WTC11 (cell line): ENCODE data around the gene AKR1C8. TPM values are rescaled to one million over a fixed set of nuclear protein-coding genes. Genes with fewer than 3 reads are reported as not detected.
"Not testable (repeated sequence)": the region's sequence is repeated elsewhere in the genome, so short reads cannot be mapped to it uniquely, and the experiment has no call there.

Source experiments
- ATAC-seq: fragments of 200-7000 bp; cut with Tn5 transposase; 2 replicates; pipeline ENCODE4 v1.10.0; 2021; ENCODE audit warnings: mild to moderate bottlenecking, moderate library complexity
- CTCF ChIA-PET: fragments of 300-600 bp; sonication (Branson Sonifier 250); formaldehyde crosslinking; loops from one replicate; lab custom pipeline; 2021; ENCODE audit warnings: antibody characterized with exemption; lab: Charles Lee
- POLR2A ChIA-PET: fragments of 350-600 bp; sonication (Branson Sonifier 250); formaldehyde crosslinking; loops from one replicate; lab custom pipeline; 2021; ENCODE audit warnings: antibody characterized with exemption; lab: Charles Lee
- DNase-seq: peaks from one replicate; pipeline ENCODE4 v3.0.0; 2021; ENCODE audit warnings: low spot score
- H3K27ac Mint-ChIP-seq: 2 replicates; pipeline ENCODE4 v1.8.0; 2021; ENCODE audit warnings: mixed read lengths
- H3K27me3 Mint-ChIP-seq: 2 replicates; pipeline ENCODE4 v1.8.0; 2021; ENCODE audit warnings: low read depth, mild to moderate bottlenecking, moderate library complexity, mixed read lengths
- H3K36me3 Mint-ChIP-seq: 2 replicates; pipeline ENCODE4 v1.8.0; 2021; ENCODE audit warnings: mixed read lengths
- H3K4me1 Mint-ChIP-seq: 2 replicates; pipeline ENCODE4 v1.8.0; 2022; ENCODE audit warnings: mixed read lengths
- H3K4me3 Mint-ChIP-seq: 2 replicates; pipeline ENCODE4 v1.8.0; 2021; ENCODE audit warnings: mild to moderate bottlenecking, moderate library complexity, mixed read lengths
- H3K9me3 Mint-ChIP-seq: 2 replicates; pipeline ENCODE4 v1.8.0; 2021; ENCODE audit warnings: mixed read lengths
- CBFB ChIP-seq: sonication (generic); formaldehyde crosslinking; IDR thresholded peaks from 2 replicates; pipeline ENCODE4 v1.8.1; 2022; ENCODE audit warnings: mild to moderate bottlenecking, low read depth, missing genetic modification reagents
- E2F1 ChIP-seq: sonication (generic); formaldehyde crosslinking; IDR thresholded peaks from 2 replicates; pipeline ENCODE4 v1.8.0; 2022; ENCODE audit warnings: mild to moderate bottlenecking, missing genetic modification reagents
- E2F4 ChIP-seq: sonication (generic); formaldehyde crosslinking; IDR thresholded peaks from 2 replicates; pipeline ENCODE4 v1.8.1; 2022; ENCODE audit warnings: low read depth, mild to moderate bottlenecking, moderate library complexity, missing genetic modification reagents, borderline replicate concordance
- E2F5 ChIP-seq: sonication (generic); formaldehyde crosslinking; IDR thresholded peaks from 2 replicates; pipeline ENCODE4 v1.8.1; 2022; ENCODE audit warnings: mild to moderate bottlenecking, moderate library complexity, missing genetic modification reagents
- ELF4 ChIP-seq: sonication (generic); formaldehyde crosslinking; IDR thresholded peaks from 2 replicates; pipeline ENCODE4 v1.8.1; 2022; ENCODE audit warnings: low read depth, mild to moderate bottlenecking, moderate library complexity, missing genetic modification reagents
- FOXJ3 ChIP-seq: sonication (generic); formaldehyde crosslinking; IDR thresholded peaks from 2 replicates; pipeline ENCODE4 v1.9.0; 2021; ENCODE audit warnings: missing genetic modification reagents, mild to moderate bottlenecking, borderline replicate concordance
- GABPB1 ChIP-seq: sonication (generic); formaldehyde crosslinking; IDR thresholded peaks from 2 replicates; pipeline ENCODE4 v1.8.1; 2023; ENCODE audit warnings: mild to moderate bottlenecking, missing genetic modification reagents
- HMGA2 ChIP-seq: fragments of 250-450 bp; sonication (Bioruptor Pico); IDR thresholded peaks from 2 replicates; pipeline ENCODE4 v1.4.0; 2021; ENCODE audit warnings: mild to moderate bottlenecking, moderate library complexity
- KAT7 ChIP-seq: sonication (generic); formaldehyde crosslinking; IDR thresholded peaks from 2 replicates; pipeline ENCODE4 v1.8.1; 2023; ENCODE audit warnings: missing genetic modification reagents, mild to moderate bottlenecking, borderline replicate concordance
- MXD4 ChIP-seq: fragments of 250-450 bp; sonication (Bioruptor Pico); IDR thresholded peaks from 2 replicates; pipeline ENCODE4 v1.8.0; 2021; ENCODE audit warnings: mild to moderate bottlenecking, moderate library complexity, borderline replicate concordance
- NFYB ChIP-seq: sonication (generic); formaldehyde crosslinking; conservative IDR thresholded peaks from 2 replicates; pipeline ENCODE4 v1.8.0; 2022; ENCODE audit warnings: low read depth, missing genetic modification reagents
- OVOL2 ChIP-seq: fragments of 250-450 bp; sonication (Bioruptor Pico); IDR thresholded peaks from 2 replicates; pipeline ENCODE4 v1.9.0; 2021; ENCODE audit warnings: mild to moderate bottlenecking, borderline replicate concordance
- RORB ChIP-seq: fragments of 250-450 bp; sonication (Bioruptor Pico); IDR thresholded peaks from 2 replicates; pipeline ENCODE4 v1.9.0; 2021; ENCODE audit warnings: mild to moderate bottlenecking
- TCF7 ChIP-seq: sonication (generic); formaldehyde crosslinking; IDR thresholded peaks from 2 replicates; pipeline ENCODE4 v1.8.0; 2022; ENCODE audit warnings: mild to moderate bottlenecking, low read depth, missing genetic modification reagents, moderate library complexity
- USF1 ChIP-seq: sonication (generic); formaldehyde crosslinking; IDR thresholded peaks from 2 replicates; pipeline ENCODE4 v1.8.0; 2022; ENCODE audit warnings: mild to moderate bottlenecking, missing genetic modification reagents
- ZNF121 ChIP-seq: sonication (generic); formaldehyde crosslinking; IDR thresholded peaks from 2 replicates; pipeline ENCODE4 v1.8.0; 2023; ENCODE audit warnings: missing genetic modification reagents
- ZNF138 ChIP-seq: sonication (generic); formaldehyde crosslinking; conservative IDR thresholded peaks from 2 replicates; pipeline ENCODE4 v1.8.1; 2022; ENCODE audit warnings: mild to moderate bottlenecking, moderate library complexity, missing genetic modification reagents
- ZNF281 ChIP-seq: sonication (generic); formaldehyde crosslinking; IDR thresholded peaks from 2 replicates; pipeline ENCODE4 v1.8.0; 2023; ENCODE audit warnings: mild to moderate bottlenecking, missing genetic modification reagents
- ZNF317 ChIP-seq: sonication (generic); formaldehyde crosslinking; IDR thresholded peaks from 2 replicates; pipeline ENCODE4 v1.8.1; 2023; ENCODE audit warnings: low read depth, mild to moderate bottlenecking, moderate library complexity, missing genetic modification reagents, borderline replicate concordance
- ZNF423 ChIP-seq: fragments of 250-450 bp; sonication (Bioruptor Pico); IDR thresholded peaks from 2 replicates; pipeline ENCODE4 v2.1.2; 2022; ENCODE audit warnings: mild to moderate bottlenecking, moderate library complexity
- total RNA-seq: library from RNA; stranded (reverse); gene quantifications from 3 replicates; pipeline ENCODE4 v1.2.3, GENCODE V29; 2021
- TF ChIP-seq, protein P1 (sequence below): sonication (generic); formaldehyde crosslinking; IDR thresholded peaks from 2 replicates; pipeline ENCODE4 v1.8.1; 2022; ENCODE audit warnings: mild to moderate bottlenecking, missing genetic modification reagents, moderate library complexity, borderline replicate concordance
- TF ChIP-seq, protein P2 (sequence below): sonication (generic); formaldehyde crosslinking; conservative IDR thresholded peaks from 2 replicates; pipeline ENCODE4 v1.8.1; 2023; ENCODE audit warnings: mild to moderate bottlenecking, low read depth, missing genetic modification reagents, moderate library complexity
- TF ChIP-seq, protein P3 (sequence below): sonication (generic); formaldehyde crosslinking; IDR thresholded peaks from 2 replicates; pipeline ENCODE4 v1.8.1; 2023; ENCODE audit warnings: mild to moderate bottlenecking, moderate library complexity, missing genetic modification reagents

Gene AKR1C8
- total RNA-seq, 1 experiment from 2014 or later: not detected

GRCh38 chr10:5117026-5117425, 67.9 kb downstream of the AKR1C8 start (continued):
- TF ChIP-seq E2F4 (CRISPR knock-in tag) (no peak), CBFB (CRISPR knock-in tag) (no peak), GABPB1 (CRISPR knock-in tag) (no peak), USF1 (CRISPR knock-in tag) (no peak), HMGA2 (CRISPR knock-in tag) (no peak)
- TF ChIP-seq, all 79 proteins: peak for 0

DNA sequence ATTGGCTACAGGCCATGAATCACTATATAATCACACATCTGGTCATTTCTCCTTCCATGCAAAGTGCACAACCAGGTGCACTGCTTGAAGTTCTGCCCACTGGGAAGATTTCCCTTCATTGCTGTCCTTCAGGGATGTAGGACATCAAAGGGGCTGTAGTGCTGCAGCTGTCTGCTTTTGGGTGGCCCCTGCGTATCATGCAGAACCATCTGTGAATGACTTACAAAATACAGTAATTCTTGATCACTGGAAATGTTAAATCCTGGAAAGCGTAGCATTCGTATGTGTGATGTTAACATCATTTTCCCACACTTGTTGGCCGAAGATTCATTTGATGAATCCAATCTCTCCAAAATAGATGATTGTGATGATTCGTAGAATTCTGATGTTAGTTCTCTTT, 68.3 kb downstream of the AKR1C8 start:
- Mint-ChIP-seq H3K27me3 (0 out of 2 replicates have a peak, but pooled peaks cover 3% of the 10 kb centered on the region), H3K4me3 (no peak overlapping the region), H3K36me3 (peaks cover 18% of the 10 kb centered on the region), H3K9me3 (peaks cover 66% of the 10 kb centered on the region), H3K27ac (no peak overlapping the region), H3K4me1 (no peaks in the 10 kb centered on the region)
- CTCF ChIA-PET: no interaction called here
- no peak for TF ChIP-seq RORB (CRISPR knock-in tag)
- TF ChIP-seq CBFB (CRISPR knock-in tag): no peak
- TF ChIP-seq ZNF138 (CRISPR knock-in tag): no peak
- TF ChIP-seq ZNF423: no peak
- TF ChIP-seq ELF4 (CRISPR knock-in tag): no peak
- TF ChIP-seq TCF7 (CRISPR knock-in tag): no peak
- TF ChIP-seq, protein P1, sequence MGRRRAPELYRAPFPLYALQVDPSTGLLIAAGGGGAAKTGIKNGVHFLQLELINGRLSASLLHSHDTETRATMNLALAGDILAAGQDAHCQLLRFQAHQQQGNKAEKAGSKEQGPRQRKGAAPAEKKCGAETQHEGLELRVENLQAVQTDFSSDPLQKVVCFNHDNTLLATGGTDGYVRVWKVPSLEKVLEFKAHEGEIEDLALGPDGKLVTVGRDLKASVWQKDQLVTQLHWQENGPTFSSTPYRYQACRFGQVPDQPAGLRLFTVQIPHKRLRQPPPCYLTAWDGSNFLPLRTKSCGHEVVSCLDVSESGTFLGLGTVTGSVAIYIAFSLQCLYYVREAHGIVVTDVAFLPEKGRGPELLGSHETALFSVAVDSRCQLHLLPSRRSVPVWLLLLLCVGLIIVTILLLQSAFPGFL: no peak
- TF ChIP-seq ZNF281 (CRISPR knock-in tag): no peak
- TF ChIP-seq, protein P2, sequence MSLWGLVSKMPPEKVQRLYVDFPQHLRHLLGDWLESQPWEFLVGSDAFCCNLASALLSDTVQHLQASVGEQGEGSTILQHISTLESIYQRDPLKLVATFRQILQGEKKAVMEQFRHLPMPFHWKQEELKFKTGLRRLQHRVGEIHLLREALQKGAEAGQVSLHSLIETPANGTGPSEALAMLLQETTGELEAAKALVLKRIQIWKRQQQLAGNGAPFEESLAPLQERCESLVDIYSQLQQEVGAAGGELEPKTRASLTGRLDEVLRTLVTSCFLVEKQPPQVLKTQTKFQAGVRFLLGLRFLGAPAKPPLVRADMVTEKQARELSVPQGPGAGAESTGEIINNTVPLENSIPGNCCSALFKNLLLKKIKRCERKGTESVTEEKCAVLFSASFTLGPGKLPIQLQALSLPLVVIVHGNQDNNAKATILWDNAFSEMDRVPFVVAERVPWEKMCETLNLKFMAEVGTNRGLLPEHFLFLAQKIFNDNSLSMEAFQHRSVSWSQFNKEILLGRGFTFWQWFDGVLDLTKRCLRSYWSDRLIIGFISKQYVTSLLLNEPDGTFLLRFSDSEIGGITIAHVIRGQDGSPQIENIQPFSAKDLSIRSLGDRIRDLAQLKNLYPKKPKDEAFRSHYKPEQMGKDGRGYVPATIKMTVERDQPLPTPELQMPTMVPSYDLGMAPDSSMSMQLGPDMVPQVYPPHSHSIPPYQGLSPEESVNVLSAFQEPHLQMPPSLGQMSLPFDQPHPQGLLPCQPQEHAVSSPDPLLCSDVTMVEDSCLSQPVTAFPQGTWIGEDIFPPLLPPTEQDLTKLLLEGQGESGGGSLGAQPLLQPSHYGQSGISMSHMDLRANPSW (CRISPR knock-in tag): no peak
- no peak for TF ChIP-seq E2F1 (CRISPR knock-in tag)
- no peak for TF ChIP-seq KAT7
- no peak for TF ChIP-seq NFYB (CRISPR knock-in tag)
- TF ChIP-seq OVOL2 (CRISPR knock-in tag): no peak
- TF ChIP-seq, protein P3, sequence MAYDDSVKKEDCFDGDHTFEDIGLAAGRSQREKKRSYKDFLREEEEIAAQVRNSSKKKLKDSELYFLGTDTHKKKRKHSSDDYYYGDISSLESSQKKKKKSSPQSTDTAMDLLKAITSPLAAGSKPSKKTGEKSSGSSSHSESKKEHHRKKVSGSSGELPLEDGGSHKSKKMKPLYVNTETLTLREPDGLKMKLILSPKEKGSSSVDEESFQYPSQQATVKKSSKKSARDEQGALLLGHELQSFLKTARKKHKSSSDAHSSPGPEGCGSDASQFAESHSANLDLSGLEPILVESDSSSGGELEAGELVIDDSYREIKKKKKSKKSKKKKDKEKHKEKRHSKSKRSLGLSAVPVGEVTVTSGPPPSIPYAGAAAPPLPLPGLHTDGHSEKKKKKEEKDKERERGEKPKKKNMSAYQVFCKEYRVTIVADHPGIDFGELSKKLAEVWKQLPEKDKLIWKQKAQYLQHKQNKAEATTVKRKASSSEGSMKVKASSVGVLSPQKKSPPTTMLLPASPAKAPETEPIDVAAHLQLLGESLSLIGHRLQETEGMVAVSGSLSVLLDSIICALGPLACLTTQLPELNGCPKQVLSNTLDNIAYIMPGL: no peak
- no peak for TF ChIP-seq E2F5 (CRISPR knock-in tag)
- TF ChIP-seq MXD4 (CRISPR knock-in tag): no peak
- no peak for TF ChIP-seq FOXJ3 (CRISPR knock-in tag)
- TF ChIP-seq ZNF121 (CRISPR knock-in tag): no peak
- no peak for TF ChIP-seq ZNF317 (CRISPR knock-in tag)
- no peak for ATAC-seq
- POLR2A ChIA-PET: no interaction called here
- no peak for DNase-seq

DNA sequence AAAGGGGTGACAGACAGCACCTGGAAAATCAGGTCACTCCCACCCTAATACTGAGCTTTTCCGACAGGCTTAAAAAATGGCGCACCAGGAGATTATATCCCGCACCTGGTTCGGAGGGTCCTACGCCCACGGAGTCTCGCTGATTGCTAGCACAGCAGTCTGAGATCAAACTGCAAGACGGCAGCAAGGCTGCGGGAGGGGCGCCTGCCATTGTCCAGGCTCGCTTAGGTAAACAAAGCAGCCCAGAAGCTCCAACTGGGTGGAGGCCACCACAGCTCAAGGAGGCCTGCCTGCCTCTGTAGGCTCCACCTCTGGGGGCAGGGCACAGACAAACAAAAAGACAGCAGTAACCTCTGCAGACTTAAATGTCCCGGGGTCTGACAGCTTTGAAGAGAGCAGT, 75.1 kb downstream of the AKR1C8 start:
- peaks cover 22% of the 10 kb centered on the region for H3K36me3 Mint-ChIP-seq
- DNase-seq, H3K27ac Mint-ChIP-seq, H3K27me3 Mint-ChIP-seq, H3K4me1 Mint-ChIP-seq, POLR2A ChIA-PET, H3K4me3 Mint-ChIP-seq, CTCF ChIA-PET, ATAC-seq: not testable (repeated sequence)
- H3K9me3 Mint-ChIP-seq: peaks cover 44% of the 10 kb centered on the region
